ENCODE data around the gene PHPT1. TPM values are rescaled to one million over a fixed set of nuclear protein-coding genes. Genes with fewer than 3 reads are reported as not detected.
A peak's percentile ranks its signal among the peaks of the same experiment; 100 is the strongest.
"Not testable (repeated sequence)": the region's sequence is repeated elsewhere in the genome, so short reads cannot be mapped to it uniquely, and the experiment has no call there.

PHPT1 gene
- total RNA-seq, 2 donors from 2014 or later = 37.5 to 92.1 TPM

DNA sequence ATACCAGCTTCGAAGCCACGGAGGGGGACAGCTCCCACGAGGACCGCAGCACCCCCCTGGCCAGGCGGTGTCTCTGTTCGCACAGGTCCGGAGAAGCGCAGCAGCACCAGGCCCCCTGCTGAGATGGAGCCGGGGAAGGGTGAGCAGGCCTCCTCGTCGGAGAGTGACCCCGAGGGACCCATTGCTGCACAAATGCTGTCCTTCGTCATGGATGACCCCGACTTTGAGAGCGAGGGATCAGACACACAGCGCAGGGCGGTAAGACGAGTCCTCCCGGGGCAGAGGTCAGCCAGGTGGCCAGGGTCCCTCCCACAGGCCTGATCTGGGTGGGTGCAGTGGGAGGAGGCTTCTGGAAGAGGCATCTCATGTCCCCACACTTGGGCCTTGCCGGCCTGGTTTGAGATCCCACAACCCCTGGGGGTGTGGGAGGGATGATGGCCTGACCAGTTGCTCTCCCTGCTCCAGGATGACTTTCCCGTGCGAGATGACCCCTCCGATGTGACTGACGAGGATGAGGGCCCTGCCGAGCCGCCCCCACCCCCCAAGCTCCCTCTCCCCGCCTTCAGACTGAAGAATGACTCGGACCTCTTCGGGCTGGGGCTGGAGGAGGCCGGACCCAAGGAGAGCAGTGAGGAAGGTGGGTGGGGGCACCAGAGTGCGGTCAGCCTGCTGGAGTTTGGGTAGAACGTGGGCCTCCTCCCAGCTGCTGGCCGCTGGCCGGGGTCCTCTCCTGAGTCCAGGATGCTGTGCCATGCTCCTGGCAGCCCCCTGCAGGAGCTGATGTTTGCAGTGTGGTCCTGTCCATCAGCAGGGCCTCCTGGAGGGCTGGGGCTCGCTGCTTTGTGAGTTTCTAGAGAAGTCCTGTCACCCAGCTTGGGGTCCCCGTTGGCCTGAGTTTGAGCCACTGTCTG is 9.7 kb upstream of the PHPT1 start:
- Histone ChIP-seq H3K27me3 (replicated peaks; ENCODE audit: insufficient read depth) (peaks cover 5% of the 10 kb centered on the region), H3K4me3 (no peak overlapping the region), H3K4me1 (ENCODE audit: control insufficient read depth in 1 of 2, low read depth in 2 of 2) (peaks cover 11 to 31% of the 10 kb centered on the region in 2 donors), H3K27ac (no peak overlapping the region), H3K36me3 (peaks cover 8% of the 10 kb centered on the region), H3K9me3 (no peaks in the 10 kb centered on the region)
- TF ChIP-seq, protein P1, sequence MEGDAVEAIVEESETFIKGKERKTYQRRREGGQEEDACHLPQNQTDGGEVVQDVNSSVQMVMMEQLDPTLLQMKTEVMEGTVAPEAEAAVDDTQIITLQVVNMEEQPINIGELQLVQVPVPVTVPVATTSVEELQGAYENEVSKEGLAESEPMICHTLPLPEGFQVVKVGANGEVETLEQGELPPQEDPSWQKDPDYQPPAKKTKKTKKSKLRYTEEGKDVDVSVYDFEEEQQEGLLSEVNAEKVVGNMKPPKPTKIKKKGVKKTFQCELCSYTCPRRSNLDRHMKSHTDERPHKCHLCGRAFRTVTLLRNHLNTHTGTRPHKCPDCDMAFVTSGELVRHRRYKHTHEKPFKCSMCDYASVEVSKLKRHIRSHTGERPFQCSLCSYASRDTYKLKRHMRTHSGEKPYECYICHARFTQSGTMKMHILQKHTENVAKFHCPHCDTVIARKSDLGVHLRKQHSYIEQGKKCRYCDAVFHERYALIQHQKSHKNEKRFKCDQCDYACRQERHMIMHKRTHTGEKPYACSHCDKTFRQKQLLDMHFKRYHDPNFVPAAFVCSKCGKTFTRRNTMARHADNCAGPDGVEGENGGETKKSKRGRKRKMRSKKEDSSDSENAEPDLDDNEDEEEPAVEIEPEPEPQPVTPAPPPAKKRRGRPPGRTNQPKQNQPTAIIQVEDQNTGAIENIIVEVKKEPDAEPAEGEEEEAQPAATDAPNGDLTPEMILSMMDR (IDR thresholded peaks at IDR 0.05) = no peak
- ATAC-seq (ENCODE audit: insufficient number of reproducible peaks, low FRiP score, low read depth) (no peak), DNase-seq (ENCODE audit: low spot score) (no peak)

DNA sequence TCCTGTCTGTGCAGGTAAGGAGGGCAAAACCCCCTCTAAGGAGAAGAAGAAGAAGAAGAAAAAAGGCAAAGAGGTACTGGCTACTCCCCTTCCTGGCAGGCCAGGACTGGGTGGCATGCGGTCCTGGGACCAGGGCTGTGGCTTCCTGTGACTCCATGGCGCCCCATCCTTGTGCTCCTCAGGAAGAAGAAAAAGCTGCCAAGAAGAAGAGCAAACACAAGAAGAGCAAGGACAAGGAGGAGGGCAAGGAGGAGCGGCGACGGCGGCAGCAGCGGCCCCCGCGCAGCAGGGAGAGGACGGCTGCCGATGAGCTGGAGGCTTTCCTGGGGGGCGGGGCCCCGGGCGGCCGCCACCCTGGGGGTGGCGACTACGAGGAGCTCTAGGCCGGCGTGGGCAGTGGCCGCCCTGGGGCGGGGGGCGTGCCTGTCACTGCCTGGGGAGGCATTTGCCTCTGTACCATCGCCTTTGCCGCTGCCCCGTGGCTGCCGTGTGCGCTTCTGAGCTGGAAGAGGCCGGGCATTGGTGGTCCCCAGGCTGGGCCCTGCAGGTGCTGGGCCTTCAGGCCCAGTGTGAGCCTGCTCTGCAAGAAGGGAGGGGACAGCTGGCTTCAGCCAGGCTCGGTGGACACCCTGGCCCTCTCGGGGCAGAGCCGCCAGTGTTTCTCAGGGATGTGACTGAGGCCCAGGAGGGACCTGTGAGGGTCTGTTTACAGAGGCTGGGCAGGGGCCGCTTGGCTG is 8.9 kb upstream of the PHPT1 start:
- H3K27ac ChIP-seq = no peak overlapping the region
- TF ChIP-seq, protein P1 (IDR thresholded peaks at IDR 0.05) = no peak
- H3K4me3 ChIP-seq = no peak overlapping the region

DNA sequence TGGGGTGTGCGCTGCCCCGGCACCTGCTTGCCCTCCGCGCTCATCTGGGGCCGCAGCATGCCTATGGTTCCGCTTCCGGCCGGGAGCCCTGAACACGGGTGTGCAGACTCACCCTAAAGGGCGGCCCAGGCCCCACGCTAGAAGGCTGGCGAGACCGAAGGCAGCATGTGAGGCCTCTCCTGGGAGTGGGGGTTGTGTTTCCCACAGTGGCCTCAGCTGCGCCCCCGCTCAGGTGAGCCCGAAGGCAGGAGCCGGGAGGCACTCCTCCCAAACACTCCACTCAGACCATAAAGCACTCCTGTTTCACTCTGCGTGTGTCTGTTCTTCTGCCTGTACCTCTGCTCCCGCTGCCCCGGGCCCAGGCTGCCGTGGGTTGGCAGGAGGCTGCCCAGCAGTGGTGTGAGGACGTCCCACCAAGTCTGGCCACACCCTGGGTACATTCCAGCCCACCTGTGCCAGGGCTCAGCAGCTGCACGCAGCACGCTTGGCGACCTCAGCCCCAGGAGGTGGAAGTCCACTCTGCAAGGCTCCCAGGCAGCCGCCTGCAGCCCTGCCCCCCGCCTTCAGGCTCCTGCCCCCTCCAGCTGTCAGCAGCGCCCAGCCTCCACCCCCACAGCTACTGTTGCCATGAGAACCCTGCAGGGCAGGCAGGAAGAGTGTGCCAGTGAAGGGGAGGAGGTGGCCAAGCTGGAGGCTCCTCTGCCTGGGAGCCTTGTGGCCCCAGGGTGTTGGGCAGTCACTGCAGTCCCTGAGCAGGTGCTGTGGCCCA is 8.1 kb upstream of the PHPT1 start:
- TF ChIP-seq, protein P1 (IDR thresholded peaks at IDR 0.05) = no peak
- no peak overlapping the region for H3K27ac ChIP-seq

More for the DNA sequence above, 8.9 kb upstream of the PHPT1 start:
- ATAC-seq (ENCODE audit: insufficient number of reproducible peaks, low FRiP score, low read depth) (no peak), DNase-seq (ENCODE audit: low spot score) (no peak)
- Histone ChIP-seq H3K4me1 (ENCODE audit: control insufficient read depth in 1 of 2, low read depth in 2 of 2) (peaks cover 11 to 31% of the 10 kb centered on the region in 2 donors), H3K9me3 (no peaks in the 10 kb centered on the region), H3K27me3 (replicated peaks; ENCODE audit: insufficient read depth) (peaks cover 5% of the 10 kb centered on the region), H3K36me3 (peaks cover 8% of the 10 kb centered on the region)

DNA sequence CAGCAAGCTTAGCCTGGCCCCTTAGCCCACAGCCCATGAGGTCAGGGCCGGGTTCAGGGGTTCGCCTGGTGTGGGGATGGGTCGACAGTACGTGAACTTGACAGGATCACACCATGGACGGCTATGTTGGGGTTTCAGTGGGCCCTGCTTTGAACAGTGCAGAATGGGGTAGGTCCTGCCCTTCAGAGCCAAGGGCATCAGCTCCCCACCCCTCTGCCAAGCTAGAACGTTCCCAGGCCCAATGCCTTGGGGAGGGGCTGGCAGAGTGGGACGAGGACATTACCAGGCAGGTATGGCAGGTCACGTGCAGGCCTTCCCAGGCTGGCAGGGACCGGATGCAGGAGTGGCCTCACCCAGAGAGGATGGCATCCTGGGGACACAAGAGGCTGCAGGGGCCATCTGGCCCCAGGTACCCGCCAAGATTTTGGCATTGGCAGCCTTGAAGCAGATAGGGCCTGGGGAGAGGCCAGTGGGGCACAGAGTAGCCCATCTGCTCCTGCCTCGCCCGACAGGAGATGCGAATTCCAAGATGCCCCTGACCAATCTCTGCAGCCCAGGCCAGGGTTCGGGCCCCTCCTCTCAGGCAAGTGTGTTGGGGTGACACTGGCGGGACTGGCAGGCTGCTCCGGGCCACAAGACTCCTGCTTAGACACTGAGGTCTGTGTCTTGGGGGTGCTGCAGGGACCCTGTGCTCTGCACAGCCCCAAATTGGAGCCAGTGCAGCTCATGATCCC is 7.4 kb upstream of the PHPT1 start:
- not testable (repeated sequence) for H3K36me3 ChIP-seq; H3K27me3 ChIP-seq (replicated peaks; ENCODE audit: insufficient read depth); ATAC-seq (ENCODE audit: insufficient number of reproducible peaks, low FRiP score, low read depth); H3K9me3 ChIP-seq; H3K27ac ChIP-seq; DNase-seq (ENCODE audit: low spot score)
- H3K4me3 ChIP-seq = peak overlapping the region; percentile 73
- peaks cover 11 to 36% of the 10 kb centered on the region in 2 donors for H3K4me1 ChIP-seq (ENCODE audit: control insufficient read depth in 1 of 2, low read depth in 2 of 2)

More for the DNA sequence above, 8.1 kb upstream of the PHPT1 start:
- Histone ChIP-seq H3K4me3 (no peak overlapping the region), H3K9me3 (no peaks in the 10 kb centered on the region), H3K4me1 (ENCODE audit: control insufficient read depth in 1 of 2, low read depth in 2 of 2) (peaks cover 11 to 31% of the 10 kb centered on the region in 2 donors), H3K27me3 (replicated peaks; ENCODE audit: insufficient read depth) (peaks cover 5% of the 10 kb centered on the region), H3K36me3 (peaks cover 8% of the 10 kb centered on the region)
- DNase-seq (ENCODE audit: low spot score) (no peak), ATAC-seq (ENCODE audit: insufficient number of reproducible peaks, low FRiP score, low read depth) (no peak)

DNA sequence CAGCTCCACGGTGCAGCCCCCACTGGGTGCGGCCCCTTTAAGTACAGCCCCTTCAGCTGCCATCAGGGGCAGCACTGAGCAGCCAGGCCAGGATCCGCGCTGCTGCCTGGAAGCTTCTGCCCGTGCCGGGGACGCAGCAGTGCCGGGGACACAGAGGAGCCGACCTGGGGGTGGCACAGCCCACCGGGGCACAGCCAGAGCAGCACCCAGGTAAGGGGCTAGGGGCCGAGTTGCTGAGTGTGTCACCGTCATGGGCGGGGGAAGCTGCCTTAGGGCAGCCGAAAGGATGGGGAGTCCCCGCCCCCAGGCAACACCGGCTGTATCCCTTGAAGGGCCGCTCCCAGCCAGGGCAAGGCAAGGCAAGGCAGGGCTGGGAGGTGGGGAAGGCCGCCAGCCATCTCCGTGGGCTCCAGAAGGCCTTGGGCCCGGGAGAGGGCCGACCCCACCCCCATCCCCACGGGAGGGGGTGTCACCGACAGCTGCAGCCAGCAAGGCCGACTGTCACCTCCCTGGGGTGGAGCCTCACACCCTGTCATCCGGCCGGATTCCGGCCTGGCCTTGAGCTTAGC is 6.7 kb upstream of the PHPT1 start, which contains the start of gene AJM1:
Gene AJM1, plus strand, starts transcription at position 99 of the 569 bp plus-strand sequence. CDS start 1,937 bp downstream, outside the sequence.
- not testable (repeated sequence) for DNase-seq (ENCODE audit: low spot score); ATAC-seq (ENCODE audit: insufficient number of reproducible peaks, low FRiP score, low read depth); H3K36me3 ChIP-seq; H3K27ac ChIP-seq; H3K27me3 ChIP-seq (replicated peaks; ENCODE audit: insufficient read depth); H3K9me3 ChIP-seq
- Histone ChIP-seq H3K4me1 (ENCODE audit: control insufficient read depth in 1 of 2, low read depth in 2 of 2) (peaks cover 11 to 43% of the 10 kb centered on the region in 2 donors), H3K4me3 (peak within 1 kb of the TSS; percentile 73)
- TF ChIP-seq, protein P1 (IDR thresholded peaks at IDR 0.05) = peak; percentile 94

DNA sequence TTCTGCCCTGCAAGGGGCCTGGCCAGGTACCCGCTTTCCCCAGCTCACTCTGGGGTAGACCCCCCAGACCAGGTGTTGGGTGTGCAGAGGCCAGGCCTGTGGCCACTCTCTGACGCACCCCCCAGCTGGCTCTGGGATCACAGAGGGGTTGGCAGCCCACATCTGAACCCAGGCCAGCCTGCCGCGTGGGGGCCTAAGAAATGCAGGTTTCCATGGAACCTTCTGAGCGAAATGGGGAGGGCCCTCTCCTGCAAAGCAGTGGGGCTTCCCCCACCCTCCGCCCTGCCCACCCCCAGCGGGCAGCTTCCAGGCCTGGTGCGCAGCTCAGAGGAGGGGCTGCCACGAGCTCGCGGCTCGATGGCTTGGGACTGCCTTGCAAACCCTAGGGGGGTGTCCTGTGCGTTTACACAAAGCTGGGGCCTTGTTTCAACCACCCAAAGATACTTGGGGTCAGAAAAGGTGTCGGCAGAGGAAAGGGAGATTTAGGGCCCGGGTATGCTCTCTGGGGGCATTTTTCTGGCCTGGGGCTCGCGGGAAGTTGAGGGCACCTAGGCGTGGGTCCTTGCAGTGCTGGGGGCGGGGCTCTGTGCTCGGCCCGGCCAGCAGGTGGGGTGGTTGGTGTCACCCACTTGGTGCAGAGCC is 5.9 kb upstream of the PHPT1 start:
- H3K4me1 ChIP-seq (ENCODE audit: control insufficient read depth in 1 of 2, low read depth in 2 of 2) = peaks cover 11 to 50% of the 10 kb centered on the region in 2 donors
- not testable (repeated sequence) for H3K27me3 ChIP-seq (replicated peaks; ENCODE audit: insufficient read depth); H3K27ac ChIP-seq; H3K36me3 ChIP-seq; ATAC-seq (ENCODE audit: insufficient number of reproducible peaks, low FRiP score, low read depth); DNase-seq (ENCODE audit: low spot score); H3K9me3 ChIP-seq
- peak overlapping the region; percentile 39 for H3K4me3 ChIP-seq

All from thoracic aorta (tissue), 2 donors.